ENCODE measurements around the gene MEI1. TPM values are rescaled to one million over a fixed set of nuclear protein-coding genes. Genes with fewer than 3 reads are reported as not detected.
A peak's percentile ranks its signal among the peaks of the same experiment; 100 is the strongest.
"Not testable (repeated sequence)": the region's sequence is repeated elsewhere in the genome, so short reads cannot be mapped to it uniquely, and the experiment has no call there.

The MEI1 gene, protein sequence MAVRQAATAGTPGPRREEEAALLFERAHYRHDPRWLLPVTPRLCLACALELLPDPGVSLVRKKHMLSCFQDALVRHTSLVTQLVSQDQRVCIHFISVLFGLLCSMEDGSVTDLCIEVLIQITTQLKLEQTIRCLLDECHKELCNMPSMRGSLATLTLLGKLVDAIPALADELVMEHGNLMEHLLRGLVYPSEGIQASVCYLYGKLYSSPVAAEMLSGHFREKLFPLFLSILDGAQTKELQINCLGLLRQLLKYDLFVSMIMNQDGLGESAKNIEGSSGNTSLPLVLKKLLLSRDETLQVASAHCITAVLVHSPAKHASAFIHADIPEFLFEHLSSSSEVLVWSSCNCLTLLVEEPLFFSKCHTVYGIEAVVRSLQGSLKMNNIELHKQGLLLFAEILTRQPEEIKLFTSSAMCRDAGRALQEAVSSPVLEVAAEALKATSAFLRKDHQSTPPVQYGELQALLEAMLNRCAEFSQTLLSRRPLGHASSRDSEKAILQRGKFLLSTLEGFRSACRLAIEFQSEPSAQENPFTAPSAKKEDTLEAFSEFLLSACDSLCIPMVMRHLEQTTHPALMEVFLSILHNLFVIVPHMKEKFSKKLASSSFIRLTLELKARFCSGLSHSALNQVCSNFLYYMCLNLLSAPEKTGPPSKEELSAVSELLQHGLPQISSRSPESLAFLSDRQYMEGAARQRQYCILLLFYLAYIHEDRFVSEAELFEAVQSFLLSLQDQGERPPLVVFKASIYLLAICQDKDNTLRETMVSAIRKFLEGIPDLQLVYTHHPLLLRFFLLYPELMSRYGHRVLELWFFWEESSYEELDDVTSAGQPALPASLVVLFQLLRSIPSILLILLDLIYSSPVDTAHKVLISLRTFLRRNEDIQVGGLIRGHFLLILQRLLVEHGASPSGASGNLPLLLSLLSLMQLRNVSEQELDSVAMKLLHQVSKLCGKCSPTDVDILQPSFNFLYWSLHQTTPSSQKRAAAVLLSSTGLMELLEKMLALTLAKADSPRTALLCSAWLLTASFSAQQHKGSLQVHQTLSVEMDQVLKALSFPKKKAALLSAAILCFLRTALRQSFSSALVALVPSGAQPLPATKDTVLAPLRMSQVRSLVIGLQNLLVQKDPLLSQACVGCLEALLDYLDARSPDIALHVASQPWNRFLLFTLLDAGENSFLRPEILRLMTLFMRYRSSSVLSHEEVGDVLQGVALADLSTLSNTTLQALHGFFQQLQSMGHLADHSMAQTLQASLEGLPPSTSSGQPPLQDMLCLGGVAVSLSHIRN
- 5.2 TPM for polyA plus RNA-seq (2012; ENCODE audit: insufficient read depth, insufficient read length)

DNA sequence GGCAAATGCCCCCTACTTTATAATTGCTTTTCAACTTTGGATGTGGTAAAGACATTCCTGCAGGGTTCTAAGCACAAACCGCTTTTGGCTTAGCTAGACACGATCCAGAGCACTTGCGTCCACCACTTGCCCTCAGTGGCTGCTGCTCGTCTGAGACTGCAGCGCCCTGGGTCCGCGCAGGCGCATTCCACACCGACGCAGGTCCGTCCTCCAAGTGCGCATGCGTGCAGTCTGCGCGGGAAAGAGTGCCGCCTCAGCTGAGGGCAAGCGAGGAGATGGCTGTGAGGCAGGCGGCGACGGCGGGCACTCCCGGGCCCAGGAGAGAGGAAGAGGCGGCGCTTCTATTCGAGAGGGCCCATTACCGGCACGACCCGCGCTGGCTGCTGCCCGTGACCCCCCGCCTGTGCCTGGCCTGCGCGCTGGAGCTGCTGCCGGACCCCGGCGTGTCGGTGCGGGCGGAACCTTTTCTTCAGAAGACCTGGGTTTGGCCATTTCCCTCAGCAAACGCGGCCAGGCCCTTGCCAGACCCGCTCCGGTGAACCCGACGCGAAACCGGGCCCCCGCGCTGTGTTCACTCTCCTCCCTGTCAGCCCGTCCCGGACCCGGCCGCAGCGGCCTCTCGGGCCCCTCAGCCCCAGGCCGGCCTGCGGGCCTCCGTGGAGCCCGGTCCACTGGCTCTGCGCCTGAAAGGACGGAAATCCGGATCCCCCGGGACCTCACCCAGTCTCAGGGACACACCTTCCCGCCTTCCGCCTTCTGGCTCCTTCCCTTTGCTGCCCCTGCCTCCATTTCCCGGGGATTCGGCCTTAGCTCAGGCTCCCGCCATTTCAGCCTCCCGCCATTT is at the start of gene MEI1:
TSS of gene MEI1 (plus strand) at position 240 of the 844 bp plus-strand sequence. CDS start at position 276, 36 bp downstream.
- no peak for DNase-seq (ENCODE audit: low read depth, low spot score)
- no peak within 1 kb of the TSS for H3K4me3 ChIP-seq (ENCODE audit: low read length)

DNA sequence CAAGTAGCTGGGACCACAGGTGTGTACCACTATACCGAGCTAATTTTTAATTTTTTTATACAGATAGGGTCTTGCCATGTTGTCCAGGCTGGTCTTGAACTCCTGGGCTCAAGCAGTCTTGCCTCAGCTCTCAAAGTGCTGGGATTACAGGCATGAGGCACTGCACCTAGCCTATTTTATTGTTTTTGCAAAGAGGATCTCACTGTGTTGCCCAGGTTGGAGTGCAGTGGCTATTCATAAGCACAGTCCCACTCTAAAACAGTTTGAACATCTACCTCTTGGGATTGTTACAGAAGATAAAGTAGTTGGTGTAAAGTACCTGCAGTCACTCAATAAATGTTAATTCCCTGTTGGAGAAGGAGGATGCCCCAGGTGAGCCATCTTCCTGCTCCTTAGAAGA is 49.1 kb upstream of the MEI1 start:
- no peak overlapping the region for H3K4me3 ChIP-seq (ENCODE audit: low read length)
- DNase-seq (ENCODE audit: low read depth, low spot score): no peak

DNA sequence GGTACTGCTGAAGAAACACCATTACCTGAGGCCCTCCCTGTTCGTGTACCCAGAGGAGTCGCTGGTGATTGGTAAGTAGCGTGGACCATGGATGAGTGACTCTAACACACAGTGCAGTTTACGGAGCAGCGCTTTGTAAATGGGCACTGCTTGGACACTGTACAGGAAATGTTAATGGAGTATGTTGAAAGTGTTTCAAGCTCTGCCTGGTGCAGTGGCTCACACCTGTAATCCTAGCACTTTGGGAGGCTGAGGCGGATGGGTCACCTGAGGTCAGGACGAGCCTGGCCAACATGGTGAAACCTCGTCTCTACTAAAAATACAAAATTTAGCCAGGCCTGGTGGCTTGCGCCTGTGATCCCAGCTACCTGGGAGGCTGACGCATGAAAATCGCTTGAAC is 48.5 kb upstream of the MEI1 start:
- H3K4me3 ChIP-seq (ENCODE audit: low read length): no peak overlapping the region
- no peak for DNase-seq (ENCODE audit: low read depth, low spot score)

DNA sequence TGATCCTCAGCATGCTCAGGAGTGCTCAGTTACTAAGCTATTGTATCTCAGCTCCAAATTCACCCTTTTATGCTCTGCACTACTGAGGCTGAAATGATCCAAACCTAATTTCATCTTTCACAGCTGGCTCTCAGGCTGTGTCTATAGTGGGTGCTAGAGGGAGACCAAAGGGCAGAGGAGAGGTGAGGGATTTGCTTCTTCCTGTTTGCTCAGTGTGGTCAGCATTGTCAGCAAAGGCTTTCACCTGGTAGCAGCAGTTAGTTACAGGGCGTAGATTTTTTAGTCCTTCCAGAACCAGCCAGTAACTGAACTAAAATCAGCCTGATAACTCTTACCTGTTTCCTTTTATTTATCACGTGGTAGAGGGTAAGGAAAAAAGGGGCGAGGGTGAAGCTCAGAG is 45.0 kb upstream of the MEI1 start:
- DNase-seq (ENCODE audit: low read depth, low spot score): no peak
- no peak overlapping the region for H3K4me3 ChIP-seq (ENCODE audit: low read length)

DNA sequence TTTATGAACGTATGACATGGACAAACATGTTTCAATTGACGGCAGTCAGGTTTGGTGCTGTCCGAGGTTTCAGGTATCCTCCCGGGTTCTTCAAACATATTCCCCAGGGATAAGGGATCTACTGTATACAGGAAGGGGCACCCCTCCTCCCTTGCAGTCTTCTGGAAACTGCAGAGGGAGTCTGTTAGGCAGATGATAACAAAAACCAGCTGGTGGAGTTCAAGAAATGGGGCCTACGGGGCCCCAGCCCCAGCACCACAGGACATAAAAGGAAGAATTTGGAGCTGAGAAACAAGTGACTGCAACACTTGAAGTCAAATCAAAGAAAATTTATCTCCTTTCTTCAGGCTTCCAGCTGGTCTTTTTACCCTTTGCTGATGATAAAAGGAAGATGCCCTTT is 42.7 kb upstream of the MEI1 start:
- peak; percentile 32 for DNase-seq (ENCODE audit: low read depth, low spot score)
- H3K4me3 ChIP-seq (ENCODE audit: low read length): no peak overlapping the region

DNA sequence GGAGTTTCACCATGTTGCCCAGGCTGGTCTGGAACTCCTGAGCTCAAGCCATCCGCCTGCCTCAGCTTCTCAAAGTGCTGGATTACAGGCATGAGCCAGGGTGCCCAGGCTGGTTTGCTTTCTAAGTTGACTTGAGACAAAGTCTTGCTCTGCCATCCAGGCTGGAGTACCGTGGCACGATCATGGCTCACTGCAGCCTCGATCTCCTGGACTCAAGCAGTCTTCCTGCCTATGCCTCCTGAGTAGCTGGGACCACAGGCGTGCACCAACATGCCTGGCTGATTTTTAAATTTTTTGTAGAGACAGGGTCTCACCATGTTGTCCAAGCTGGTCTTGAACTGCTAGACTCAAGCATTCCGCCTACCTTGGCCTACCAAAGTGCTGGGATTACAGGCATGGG is 41.6 kb upstream of the MEI1 start:
- H3K4me3 ChIP-seq (ENCODE audit: low read length): no peak overlapping the region
- no peak for DNase-seq (ENCODE audit: low read depth, low spot score)

DNA sequence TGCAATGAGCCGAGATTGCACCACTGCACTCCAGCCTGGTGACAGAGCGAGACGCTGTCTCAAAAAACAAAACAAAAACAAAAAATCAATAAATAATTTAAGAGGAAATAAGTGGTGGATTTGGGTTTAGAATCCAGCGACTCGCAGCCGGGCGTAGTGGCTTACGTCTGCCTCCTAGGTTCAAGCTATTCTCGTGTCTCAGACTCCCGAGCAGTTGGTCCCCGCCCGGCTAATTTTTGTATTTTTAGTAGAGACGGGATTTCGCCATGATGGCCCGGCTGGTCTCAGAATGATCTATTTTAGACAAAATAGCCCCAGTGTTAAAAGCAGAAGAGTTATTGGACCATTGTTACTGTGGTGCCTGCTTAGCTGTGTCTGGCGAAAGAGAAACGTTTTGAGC is 40.4 kb upstream of the MEI1 start:
- no peak overlapping the region for H3K4me3 ChIP-seq (ENCODE audit: low read length)
- DNase-seq (ENCODE audit: low read depth, low spot score): no peak

DNA sequence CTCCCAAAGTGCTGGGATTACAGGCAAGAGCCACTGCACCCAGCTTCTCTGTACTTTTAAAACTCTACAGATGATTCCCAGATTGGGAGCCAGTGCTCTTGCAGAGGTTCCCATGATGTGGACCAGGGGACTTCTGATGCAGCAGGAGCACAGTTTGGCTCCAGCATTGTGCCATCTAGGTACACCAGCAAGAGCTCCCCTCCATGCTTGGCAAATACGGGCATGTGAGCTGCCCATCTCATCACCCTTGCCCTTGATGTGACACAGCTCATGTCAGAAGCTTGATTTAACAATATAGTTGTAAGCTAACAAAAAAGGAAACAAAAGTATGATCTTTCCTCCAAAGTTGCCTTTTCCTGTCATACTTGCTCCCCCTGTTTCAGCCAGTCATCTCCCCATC is 39.4 kb upstream of the MEI1 start:
- no peak for DNase-seq (ENCODE audit: low read depth, low spot score)
- H3K4me3 ChIP-seq (ENCODE audit: low read length): no peak overlapping the region

DNA sequence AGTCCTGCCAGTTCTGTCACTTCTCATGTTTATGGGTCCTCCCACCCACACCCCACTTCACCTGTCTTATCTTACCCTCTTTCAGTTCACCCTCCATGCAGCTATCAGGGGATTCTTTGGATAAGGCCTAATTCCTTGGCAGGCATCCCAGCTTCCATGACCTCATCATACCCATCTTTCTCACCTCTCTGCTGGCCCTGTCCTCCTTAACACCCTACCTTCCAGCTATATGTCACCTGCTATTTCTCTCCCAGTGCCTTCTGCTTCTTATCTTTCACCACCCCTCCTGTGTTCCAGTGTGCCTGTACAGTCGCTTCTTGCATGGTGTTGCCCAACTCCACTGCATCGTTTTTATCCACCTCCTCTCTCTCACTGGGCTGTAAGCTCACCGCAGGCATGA is 38.9 kb upstream of the MEI1 start:
- DNase-seq (ENCODE audit: low read depth, low spot score): no peak

DNA sequence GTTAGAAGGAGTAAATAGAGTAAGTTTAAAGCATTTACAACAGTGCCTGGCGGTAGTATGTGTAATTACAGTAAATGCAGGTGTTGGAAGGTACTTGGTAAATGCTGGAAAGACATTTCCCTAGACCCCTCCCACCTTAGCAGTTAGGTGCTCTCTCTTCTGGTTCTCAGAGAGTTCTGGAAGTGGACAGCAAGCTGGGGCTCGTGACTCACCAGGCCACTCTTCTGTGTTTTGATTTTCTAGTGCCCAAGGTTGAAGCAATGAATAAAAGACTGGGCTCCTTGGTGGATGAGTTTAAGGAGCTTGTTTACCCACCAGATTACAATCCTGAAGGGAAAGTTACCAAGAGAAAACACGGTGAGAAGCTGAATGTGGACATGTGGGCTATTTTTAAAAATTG is 38.2 kb upstream of the MEI1 start:
- no peak for DNase-seq (ENCODE audit: low read depth, low spot score)
- no peak overlapping the region for H3K4me3 ChIP-seq (ENCODE audit: low read length)

More for the DNA sequence above, 38.9 kb upstream of the MEI1 start:
- H3K4me3 ChIP-seq (ENCODE audit: low read length): no peak overlapping the region

DNA sequence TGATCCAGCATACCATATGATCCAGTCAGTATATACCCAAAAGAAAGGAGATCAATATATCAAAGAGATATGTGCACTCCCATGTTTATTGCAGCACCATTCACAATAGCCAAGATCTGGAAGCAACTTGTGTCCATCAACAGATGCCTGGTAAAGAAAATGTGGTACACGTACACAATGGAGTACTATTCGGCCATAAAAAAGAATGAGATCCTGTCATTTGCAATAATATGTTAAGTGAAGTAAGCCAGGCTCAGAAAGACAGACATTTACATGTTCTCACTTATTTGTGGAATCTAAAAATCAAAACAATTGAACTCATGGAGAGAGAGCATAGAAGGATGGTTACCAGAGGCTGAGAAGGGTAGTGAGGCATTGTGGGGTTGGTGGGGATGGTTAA is 37.6 kb upstream of the MEI1 start:
- H3K4me3 ChIP-seq (ENCODE audit: low read length): no peak overlapping the region
- DNase-seq (ENCODE audit: low read depth, low spot score): no peak

DNA sequence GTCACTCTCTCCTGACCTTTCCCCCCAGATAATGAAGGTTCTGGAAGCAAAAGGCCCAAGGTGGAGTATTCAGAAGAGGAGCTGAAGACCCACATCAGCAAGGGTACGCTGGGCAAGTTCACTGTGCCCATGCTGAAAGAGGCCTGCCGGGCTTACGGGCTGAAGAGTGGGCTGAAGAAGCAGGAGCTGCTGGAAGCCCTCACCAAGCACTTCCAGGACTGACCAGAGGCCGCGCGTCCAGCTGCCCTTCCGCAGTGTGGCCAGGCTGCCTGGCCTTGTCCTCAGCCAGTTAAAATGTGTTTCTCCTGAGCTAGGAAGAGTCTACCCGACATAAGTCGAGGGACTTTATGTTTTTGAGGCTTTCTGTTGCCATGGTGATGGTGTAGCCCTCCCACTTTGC is 35.7 kb upstream of the MEI1 start:
- H3K4me3 ChIP-seq (ENCODE audit: low read length); DNase-seq (ENCODE audit: low read depth, low spot score): not testable (repeated sequence)

DNA sequence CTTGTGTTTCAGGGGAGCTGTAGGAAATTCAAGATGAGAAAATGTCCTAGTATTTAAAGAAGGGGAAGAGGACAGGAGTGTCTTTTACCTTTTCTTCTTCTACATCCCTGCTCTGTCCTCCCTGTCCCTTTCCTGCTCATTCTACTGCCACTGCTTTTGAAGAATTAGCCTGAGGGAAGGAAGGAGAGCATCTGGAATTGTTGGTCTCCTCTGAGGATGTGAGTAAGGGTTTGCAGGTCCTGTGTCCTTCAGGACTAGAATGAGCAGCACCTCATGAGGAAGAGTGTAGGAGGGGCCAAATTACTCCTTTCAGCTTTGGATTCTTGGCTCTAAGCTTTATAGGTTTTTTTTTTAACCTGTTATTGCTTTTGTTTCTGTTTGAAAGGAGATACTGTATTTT is 34.8 kb upstream of the MEI1 start:
- no peak for DNase-seq (ENCODE audit: low read depth, low spot score)
- H3K4me3 ChIP-seq (ENCODE audit: low read length): no peak overlapping the region

DNA sequence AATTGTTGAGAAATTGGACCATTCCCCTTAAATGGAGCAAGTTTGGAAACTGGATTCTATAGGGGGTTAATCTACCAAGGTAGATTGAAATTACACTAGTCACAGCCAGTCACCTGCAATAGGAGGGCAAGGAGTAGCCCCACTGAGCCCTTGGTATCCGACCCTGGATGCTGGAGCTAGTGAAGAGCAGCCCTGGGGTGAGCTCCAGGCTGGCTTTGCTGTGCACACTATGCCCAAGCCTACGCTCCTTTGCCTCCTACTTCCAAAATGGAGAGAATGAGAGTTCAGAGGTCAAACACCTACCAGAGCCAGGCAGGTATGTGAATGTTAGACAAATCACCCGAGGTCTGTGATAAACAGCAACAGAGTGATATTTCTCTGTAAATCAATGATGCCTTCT is 34.4 kb upstream of the MEI1 start:
- DNase-seq (ENCODE audit: low read depth, low spot score): no peak
- H3K4me3 ChIP-seq (ENCODE audit: low read length): no peak overlapping the region

DNA sequence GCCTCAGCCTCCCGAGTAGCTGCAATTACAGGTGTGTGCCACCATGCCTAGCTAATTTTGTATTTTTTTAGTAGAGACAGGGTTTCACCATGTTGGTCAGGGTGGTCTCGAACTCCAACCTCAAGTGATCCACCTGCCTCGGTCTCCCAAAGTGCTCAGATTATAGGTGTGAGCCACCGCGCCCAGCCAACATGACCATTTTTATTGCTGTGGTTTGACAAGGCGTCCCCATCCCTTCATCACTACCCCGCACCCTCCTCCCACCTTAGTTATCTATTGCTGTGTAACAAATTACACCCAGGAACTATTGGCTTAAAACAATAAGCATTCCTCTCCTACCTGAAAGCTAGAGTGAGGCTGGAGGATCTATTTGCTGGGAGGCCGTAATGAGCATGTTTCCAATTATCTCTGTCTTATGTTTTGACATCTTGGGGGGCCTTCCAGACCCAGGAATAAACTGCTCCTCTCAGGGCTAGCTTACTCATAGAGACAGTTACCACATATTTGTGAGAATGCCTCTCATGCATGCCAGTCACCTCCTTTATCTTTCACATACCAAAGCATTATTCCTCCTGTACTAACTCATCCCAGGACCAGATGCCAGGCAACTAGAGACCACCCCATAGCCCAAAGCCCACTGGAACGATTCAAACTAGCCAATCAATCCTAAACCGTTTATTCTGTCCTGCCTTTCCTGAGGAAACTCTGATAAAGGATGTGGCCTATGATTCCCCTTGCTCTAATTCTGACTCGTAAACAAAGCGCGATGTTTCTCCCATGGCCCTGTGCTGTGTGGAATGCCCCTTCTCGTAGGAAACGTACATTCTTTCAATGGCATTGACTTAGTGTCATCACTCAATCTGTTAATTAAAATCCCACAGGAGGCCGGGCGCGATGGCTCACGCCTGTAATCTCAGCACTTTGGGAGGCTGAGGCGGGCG is 30.1 kb upstream of the MEI1 start:
- DNase-seq (ENCODE audit: low read depth, low spot score): no peak
- no peak overlapping the region for H3K4me3 ChIP-seq (ENCODE audit: low read length)

DNA sequence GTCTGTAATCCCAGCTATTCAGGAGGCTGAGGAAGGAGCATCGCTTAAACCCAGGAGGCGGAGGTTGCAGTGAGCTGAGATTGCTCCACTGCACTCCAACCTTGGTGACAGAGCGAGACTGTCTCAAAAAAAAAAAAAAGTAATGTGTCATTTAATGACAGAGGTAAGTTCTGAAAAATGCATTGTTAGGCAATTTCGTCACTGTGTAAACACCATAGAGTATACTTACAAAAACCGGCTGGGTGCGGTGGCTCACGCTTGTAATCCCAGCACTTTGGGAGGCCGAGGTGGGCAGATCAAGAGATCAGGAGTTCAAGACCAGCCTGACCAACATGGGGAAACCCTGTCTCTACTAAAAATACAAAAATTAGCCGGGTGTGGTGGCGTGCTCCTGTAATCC is 27.2 kb upstream of the MEI1 start:
- not testable (repeated sequence) for H3K4me3 ChIP-seq (ENCODE audit: low read length); DNase-seq (ENCODE audit: low read depth, low spot score)

DNA sequence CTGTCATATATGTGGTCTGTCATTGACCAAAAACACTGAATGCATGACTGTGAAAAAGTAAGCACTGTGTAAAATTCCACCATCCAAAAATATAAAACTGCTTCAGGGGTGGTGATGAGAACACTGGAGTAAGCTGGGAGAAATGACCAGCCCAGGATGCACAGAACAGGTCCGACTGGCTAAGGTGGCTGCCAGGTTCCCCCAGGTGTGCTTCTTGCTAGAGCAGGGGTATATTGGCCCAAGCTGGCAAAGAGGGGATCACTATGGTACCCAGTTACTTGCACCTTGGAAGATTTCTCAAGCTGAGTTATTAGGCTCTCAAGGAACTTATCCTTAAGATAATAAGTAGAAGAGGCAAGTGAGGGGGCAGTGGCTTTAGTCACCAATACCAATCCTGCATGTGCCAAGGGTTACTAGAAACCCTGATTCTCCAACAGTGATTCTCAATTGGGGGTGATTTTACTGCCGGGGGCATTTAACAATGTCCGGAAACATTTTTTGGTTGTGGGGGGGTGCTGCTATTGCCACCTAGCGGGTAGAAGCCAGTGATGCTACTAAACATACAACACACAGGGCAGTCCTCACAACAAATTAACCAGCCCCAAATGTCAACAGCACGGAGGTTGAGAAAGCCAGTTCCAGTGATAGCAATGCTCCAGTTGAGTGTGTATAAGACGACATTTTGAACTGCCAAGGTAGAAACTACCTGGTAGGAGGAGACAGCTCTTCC is 26.4 kb upstream of the MEI1 start:
- no peak overlapping the region for H3K4me3 ChIP-seq (ENCODE audit: low read length)
- DNase-seq (ENCODE audit: low read depth, low spot score): no peak

Measured in Jurkat, Clone E6-1 (cell line).